Omental fat pad (tissue), 4 donors: ENCODE results near the gene CTSA. TPM values are rescaled to one million over a fixed set of nuclear protein-coding genes. Genes with fewer than 3 reads are reported as not detected.

ENCODE experiments used
- ATAC-seq: fragments of 150-250 bp; one replicate; pipeline ENCODE4 v1.9.1; 2016; ENCODE audit warnings: mild to moderate bottlenecking, moderate library complexity; ENCODE audit not compliant: low FRiP score
- DNase-seq: peaks from one replicate; pipeline ENCODE4 v3.0.0-alpha.2; 2019; ENCODE audit warnings: low spot score
- CTCF ChIP-seq, 3 donors: fragments of 450-650 bp; IDR thresholded peaks; one replicate each; pipeline ENCODE4 v1.5.1; 2016 to 2017; ENCODE audit warnings: antibody characterized with exemption in 3 of 3, mild to moderate bottlenecking in 3 of 3, moderate library complexity in 2 of 3
- total RNA-seq, 4 donors: library from RNA; depleted of rRNA; stranded (reverse); fragments of >200 nt; gene quantifications; one replicate each; pipeline ENCODE4 v1.1.0, GENCODE V29; 2016

CTSA gene
- total RNA-seq, 4 donors from 2014 or later: 79.2 to 148 (median 85.9) TPM

GRCh38 chr20:45935416-45936046 lies 44.4 kb downstream of the CTSA start:
- ATAC-seq (peak; percentile 7), DNase-seq (no peak)
- TF ChIP-seq CTCF (IDR thresholded peaks at IDR 0.05): no peak

- TF ChIP-seq CTCF (IDR thresholded peaks at IDR 0.05): no peak
- no peak for DNase-seq
- no peak for ATAC-seq
These were observed 46.6 kb downstream of the CTSA start for GRCh38 chr20:45937765-45938164.

- ATAC-seq (no peak), DNase-seq (no peak)
- no peak for TF ChIP-seq CTCF (IDR thresholded peaks at IDR 0.05)
These were observed 47.7 kb downstream of the CTSA start for GRCh38 chr20:45938727-45939438.

- ATAC-seq: no peak
- TF ChIP-seq CTCF (IDR thresholded peaks at IDR 0.05): no peak
- no peak for DNase-seq
These were observed 48.9 kb downstream of the CTSA start for GRCh38 chr20:45940053-45940452.

- TF ChIP-seq CTCF (IDR thresholded peaks at IDR 0.05): no peak
- DNase-seq (no peak), ATAC-seq (no peak)
These were observed 49.3 kb downstream of the CTSA start for GRCh38 chr20:45940469-45940868.

- TF ChIP-seq CTCF (IDR thresholded peaks at IDR 0.05): no peak
- no peak for ATAC-seq
These were observed 52.5 kb downstream of the CTSA start for GRCh38 chr20:45943613-45944012.

More at GRCh38 chr20:45943613-45944012, 52.5 kb downstream of the CTSA start:
- DNase-seq: no peak
